GM12874 (cell line): ENCODE data around the gene XPC.

Source experiments
- TF ChIP-seq, protein P1 (sequence below): IDR thresholded peaks from 2 replicates; pipeline ENCODE4 v1.5.1; 2011; ENCODE audit warnings: low read depth, mild to moderate bottlenecking, control low read depth, low read length, moderate library complexity; ENCODE audit not compliant: insufficient read depth

The XPC gene

DNA sequence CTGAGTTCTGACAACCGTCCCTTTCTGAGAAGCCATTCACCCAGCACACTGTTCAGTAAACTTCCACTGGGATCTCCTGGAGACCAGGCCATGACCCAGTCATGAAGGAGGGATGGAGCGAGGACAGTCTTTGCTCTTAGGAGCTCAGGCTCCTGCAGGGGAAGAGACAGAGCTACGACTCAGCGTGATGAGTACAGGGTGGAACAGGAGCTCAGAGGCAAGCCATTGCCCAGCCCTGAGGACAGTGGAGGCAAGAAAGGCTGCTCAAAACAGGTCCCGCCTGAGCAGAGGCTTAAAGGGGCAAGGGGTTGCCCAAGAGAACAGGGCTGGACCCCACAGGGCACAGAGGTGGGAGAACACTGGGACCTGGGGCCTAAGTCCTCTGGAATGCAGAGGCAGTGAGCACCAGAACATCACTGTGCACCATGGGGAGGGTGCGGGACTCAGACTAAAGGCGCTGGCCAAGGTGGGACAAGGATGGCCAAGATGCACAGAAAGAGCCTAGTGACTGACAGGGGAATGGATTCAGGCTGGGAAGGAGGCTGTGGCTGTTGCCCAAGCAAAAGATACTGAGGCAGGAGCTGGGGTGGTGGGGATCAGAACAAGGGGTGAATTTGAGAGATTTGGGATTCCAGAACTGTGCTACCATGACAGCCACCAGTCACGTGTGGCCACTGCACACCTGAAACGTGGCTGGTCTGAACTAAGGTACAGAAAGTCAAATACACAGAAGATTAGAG lies 27.7 kb downstream of the XPC start:
- TF ChIP-seq, protein P1, sequence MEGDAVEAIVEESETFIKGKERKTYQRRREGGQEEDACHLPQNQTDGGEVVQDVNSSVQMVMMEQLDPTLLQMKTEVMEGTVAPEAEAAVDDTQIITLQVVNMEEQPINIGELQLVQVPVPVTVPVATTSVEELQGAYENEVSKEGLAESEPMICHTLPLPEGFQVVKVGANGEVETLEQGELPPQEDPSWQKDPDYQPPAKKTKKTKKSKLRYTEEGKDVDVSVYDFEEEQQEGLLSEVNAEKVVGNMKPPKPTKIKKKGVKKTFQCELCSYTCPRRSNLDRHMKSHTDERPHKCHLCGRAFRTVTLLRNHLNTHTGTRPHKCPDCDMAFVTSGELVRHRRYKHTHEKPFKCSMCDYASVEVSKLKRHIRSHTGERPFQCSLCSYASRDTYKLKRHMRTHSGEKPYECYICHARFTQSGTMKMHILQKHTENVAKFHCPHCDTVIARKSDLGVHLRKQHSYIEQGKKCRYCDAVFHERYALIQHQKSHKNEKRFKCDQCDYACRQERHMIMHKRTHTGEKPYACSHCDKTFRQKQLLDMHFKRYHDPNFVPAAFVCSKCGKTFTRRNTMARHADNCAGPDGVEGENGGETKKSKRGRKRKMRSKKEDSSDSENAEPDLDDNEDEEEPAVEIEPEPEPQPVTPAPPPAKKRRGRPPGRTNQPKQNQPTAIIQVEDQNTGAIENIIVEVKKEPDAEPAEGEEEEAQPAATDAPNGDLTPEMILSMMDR = no peak

DNA sequence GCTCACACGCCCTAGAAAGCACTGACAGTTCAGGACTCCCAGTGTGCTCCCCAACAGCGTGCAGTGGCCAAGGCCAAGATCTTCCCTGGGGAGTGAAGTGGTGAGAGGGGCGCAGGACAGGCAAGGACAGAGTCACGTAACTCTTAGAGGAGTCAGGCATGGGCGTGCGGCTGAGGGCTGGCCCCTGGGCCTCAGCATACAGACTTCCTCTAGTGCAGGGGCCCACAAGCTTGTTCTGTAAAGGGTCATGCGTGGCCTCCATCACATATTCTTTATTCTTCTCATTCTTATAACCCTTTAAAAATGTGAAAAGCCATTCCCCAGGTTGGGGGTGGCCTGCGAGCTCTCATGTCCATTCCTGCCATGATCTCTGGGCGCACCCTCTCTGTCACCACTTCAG lies 28.3 kb downstream of the XPC start:
- TF ChIP-seq, protein P1 = no peak

DNA sequence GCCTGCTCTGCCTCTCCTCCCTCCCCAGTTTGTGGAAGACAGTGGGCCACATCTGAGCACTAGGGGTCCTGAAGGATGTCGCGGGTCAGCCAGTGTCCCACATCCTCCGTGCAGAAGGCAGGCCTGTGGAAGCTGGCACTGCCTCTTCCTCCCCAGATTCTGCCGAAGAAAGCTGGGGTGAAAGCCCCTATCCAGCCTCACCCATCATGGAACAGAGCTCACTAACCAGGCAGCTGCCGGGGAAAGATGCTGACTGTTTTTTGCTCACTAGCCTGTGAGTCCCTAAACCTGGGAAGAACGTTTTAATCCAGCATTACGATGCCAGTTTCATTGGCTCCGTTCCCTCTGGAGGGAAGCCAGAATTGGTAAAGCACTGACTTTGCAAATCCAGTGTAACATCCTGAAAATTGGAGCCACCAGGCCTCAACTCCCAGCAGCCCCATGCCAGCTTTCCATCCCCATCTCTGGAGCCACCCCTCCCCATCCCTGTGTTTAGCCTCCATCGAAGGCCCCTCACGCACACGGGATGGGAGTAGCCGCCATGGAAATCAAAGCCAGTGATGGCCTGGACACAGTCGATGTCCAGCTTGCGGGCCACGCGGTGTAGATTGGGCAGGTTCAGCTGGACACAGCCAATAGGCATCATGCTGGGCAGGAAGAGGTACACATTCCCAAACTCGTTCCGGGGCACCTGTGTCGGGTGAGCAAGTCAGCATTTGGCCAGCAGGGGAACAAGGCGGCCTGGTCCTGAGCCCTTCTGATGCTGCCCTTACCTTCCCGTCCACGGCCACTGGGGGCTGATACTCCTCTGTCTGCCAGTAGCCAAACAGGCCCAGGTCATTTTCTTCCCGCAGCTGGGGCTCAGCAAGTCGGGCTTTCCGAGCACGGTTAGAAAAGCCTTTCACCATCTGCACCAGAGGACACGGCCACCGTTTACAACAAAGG lies 30.1 kb downstream of the XPC start:
- TF ChIP-seq, protein P1 = no peak

DNA sequence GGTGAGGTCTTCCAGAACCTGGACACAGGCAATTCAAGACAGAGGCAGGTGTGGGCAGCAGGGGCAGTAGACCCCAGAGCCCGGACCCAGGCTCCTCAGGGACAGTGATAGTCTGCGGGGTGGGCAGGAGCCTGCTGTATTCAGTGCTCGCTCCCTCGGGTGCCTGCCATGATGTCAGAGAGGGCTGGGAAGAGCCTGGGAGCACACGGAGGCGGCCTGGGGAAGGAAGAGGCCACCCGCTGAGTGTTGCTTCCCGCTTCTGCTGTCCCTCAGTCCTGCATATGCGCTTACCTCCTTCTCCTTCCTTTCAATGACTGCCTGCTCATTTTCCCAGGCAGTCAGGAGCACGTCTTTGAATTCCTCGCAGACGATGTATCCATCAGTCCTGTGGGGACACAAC lies 30.8 kb downstream of the XPC start:
- TF ChIP-seq, protein P1 = no peak

DNA sequence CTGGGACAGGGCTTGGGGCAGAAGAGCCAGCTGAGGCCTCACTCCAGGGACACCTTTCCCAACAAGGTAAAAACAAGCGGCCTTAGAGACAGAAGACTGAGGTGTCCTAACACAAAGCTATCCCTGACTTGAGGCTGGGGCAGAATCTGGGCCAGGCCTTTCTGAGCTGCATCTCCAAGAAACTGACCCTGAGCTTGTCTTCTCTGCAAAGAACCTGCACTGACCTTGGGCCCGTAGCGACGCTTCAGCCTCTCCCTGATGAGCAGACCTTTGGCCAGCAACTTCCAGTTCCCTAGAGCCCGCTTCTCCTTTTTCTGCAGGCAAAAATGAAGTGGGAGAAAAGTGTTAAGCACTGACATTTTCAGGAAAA lies 31.4 kb downstream of the XPC start:
- TF ChIP-seq, protein P1 = no peak

DNA sequence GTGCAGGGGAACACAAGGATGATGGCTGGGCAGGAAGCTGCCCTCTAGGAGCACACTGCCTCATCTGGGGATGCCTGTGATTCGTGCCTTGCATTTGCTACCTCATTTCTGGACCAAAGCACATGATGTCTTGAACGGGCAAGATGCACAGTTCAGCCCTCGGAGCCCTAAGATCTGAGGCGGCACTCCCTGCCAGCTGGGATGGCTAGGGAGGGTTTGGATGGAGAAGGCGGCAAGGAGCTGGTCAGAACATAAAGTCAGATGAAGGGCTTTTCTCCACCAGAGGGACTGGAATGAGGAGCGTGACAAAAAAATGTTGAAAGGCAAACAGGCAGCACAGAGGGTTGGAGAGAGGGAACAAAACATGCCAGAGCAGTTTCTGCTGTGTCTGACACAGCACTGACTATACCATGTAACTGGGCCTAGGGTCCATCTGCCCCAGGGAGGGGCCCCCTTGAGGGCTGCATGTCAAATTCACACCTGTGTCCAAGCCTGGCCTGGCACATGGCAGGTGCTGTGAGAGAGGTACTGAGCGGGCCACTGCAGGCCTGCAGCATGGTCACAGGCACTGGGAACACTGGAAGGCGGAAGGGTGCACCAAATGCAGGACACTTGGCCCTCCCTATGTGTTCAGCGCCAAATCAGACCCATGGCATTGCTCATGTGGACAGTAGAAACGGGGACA lies 31.9 kb downstream of the XPC start:
- TF ChIP-seq, protein P1 = no peak
